IPS-18c (cell line): ENCODE measurements around the gene SH3BGRL.
A peak's percentile ranks its signal among the peaks of the same experiment; 100 is the strongest.

ENCODE experiments used
- H3K4me3 ChIP-seq: 2 replicates; pipeline ENCODE4 v1.7.0; 2013; ENCODE audit warnings: low read depth, mild to moderate bottlenecking, low read length, moderate library complexity; ENCODE audit not compliant: insufficient read depth
- H3K9me3 ChIP-seq: one replicate; pipeline ENCODE4 v1.6.1; 2013; ENCODE audit warnings: mild to moderate bottlenecking, low read length, moderate library complexity; ENCODE audit not compliant: control insufficient read depth, insufficient read depth

The SH3BGRL gene

DNA sequence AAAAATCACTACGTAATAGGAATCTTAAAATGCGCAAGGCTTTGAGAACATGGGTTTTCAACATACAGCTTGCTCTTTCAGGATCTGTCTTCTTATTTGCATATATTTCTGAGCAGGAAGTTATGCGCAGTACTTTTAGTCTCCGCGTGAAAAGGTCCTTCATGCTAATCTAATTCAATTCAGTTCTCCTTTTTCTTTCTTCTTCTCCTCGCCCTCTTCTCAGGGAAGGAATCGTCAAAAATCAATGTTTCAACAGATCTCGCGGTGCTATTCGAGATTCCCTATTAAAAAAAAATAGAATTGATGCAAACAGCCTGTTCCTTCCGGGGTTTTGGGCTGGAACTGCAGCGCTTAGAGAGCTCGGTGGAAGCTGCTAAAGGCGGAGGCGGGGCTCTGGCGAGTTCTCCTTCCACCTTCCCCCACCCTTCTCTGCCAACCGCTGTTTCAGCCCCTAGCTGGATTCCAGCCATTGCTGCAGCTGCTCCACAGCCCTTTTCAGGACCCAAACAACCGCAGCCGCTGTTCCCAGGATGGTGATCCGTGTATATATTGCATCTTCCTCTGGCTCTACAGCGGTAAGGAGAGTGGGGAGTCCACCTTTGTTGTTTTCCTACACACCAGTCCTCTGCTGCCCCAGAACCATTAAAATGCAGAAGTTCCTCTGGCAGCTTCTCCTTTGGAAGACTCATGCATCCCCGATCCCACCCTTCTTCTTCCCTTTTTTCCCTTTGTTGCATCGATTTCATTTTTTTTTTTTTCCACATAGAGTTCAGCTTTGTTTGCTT lies at the start of gene SH3BGRL, which contains the start of gene HMGN5:
Gene SH3BGRL (plus strand): TSS at position 432 of the 785 bp plus-strand sequence. CDS start 99 bp downstream, at position 531.
Gene HMGN5 (minus strand): TSS at position 243 of the 785 bp plus-strand sequence. CDS start 80,364 bp downstream, outside the sequence.
- Histone ChIP-seq H3K9me3 (no peaks in the 10 kb centered on the region), H3K4me3 (peak within 1 kb of the TSS; percentile 48)

DNA sequence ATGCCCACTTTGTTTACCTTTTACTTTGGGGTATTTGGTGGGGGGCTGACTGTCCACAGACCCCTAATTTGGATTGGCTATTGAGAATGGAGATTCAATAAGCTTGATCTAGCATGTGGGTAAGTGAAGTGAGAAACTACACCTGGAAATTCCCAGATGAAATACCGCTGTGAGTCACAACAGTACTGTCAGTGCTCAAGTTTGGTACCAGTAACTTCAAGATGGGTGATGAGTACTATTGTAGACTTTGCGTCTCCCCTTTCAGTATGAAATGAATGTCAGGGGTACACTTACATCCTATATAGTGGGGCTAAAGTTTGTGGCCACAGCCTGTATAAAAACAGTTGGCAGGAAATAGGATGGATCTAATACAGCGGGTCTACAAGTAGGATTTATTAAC lies 33.5 kb upstream of the SH3BGRL start:
- H3K4me3 ChIP-seq: no peak overlapping the region
- no peaks in the 10 kb centered on the region for H3K9me3 ChIP-seq

- H3K4me3 ChIP-seq: no peak overlapping the region
These were observed 27.6 kb upstream of the SH3BGRL start for GRCh38 chrX:81174286-81174685.

GRCh38 chrX:81195259-81195658 lies 6.6 kb upstream of the SH3BGRL start:
- no peak overlapping the region for H3K4me3 ChIP-seq
- peaks cover 3% of the 10 kb centered on the region for H3K9me3 ChIP-seq

More at GRCh38 chrX:81174286-81174685, 27.6 kb upstream of the SH3BGRL start:
- peaks cover 4% of the 10 kb centered on the region for H3K9me3 ChIP-seq

- Histone ChIP-seq H3K9me3 (peaks cover 3% of the 10 kb centered on the region), H3K4me3 (no peak overlapping the region)
These were observed 6.2 kb upstream of the SH3BGRL start for GRCh38 chrX:81195712-81196111.

DNA sequence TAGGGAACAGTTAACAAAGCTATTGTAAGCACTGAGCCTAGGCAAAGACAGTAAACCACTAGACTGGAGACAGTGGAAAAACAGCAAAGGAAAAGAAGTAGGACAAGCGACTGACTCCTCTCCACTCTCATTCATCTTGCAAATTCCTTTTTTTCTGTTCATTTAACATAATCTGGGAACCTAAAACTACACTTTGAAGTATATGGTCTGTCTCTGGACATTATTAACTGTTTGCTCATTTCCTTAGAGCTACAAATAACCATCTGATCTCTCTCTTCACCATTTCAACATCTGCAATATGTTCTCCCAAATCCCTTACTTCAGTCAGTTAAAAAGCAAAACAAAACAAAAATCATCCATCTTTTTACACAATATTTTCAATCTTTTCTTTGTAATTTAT lies 831 bp upstream of the SH3BGRL start:
- H3K4me3 ChIP-seq: peak overlapping the region; percentile 48; the same call in 1 of the 2 replicates
- H3K9me3 ChIP-seq: no peaks in the 10 kb centered on the region

DNA sequence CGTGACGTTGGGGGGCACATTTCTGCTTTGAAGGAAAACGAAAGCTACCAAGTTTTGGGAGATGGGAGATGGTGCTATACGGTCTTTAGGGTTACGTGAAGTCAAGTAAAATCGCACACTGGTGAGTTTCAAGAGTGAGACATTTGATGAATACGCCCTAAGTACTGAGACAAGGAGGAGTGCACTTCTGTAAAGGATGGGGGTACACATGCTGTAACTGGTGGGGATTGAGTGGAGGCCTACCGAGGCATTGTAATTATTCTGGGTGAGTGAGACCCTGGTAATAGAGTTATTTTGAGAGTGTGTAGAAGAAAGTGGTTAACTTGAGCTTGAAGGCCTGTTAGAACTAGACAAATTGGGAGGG lies 536 bp downstream of the SH3BGRL start:
- no peaks in the 10 kb centered on the region for H3K9me3 ChIP-seq
- H3K4me3 ChIP-seq: peak overlapping the region; percentile 48

- H3K9me3 ChIP-seq: no peaks in the 10 kb centered on the region
- peak overlapping the region; percentile 48 for H3K4me3 ChIP-seq
These were observed 1.0 kb downstream of the SH3BGRL start for GRCh38 chrX:81202943-81203342.

DNA sequence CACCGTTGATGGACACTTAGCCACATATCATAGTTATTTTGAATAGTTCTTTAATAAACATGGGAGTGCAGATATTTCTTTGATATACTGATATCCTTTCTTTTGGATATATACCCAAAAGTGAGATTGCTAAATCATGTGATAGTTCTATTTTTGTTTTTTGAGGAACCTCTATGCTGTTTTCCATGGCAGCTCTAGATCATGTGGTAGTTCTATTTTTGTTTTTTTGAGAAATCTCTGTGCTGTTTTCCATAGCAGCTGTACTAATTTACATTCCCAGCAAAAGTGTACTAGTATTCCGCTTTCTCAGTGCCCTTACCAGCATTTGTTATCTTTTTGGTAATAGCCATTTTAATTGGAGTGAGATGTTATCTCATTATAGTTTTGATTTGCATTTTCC lies 3.6 kb downstream of the SH3BGRL start:
- H3K9me3 ChIP-seq: no peaks in the 10 kb centered on the region
- H3K4me3 ChIP-seq: no peak overlapping the region

GRCh38 chrX:81206476-81206875 lies 4.6 kb downstream of the SH3BGRL start:
- H3K9me3 ChIP-seq: no peaks in the 10 kb centered on the region
- no peak overlapping the region for H3K4me3 ChIP-seq

GRCh38 chrX:81208916-81209315 lies 7.0 kb downstream of the SH3BGRL start:
- Histone ChIP-seq H3K4me3 (no peak overlapping the region), H3K9me3 (no peaks in the 10 kb centered on the region)

DNA sequence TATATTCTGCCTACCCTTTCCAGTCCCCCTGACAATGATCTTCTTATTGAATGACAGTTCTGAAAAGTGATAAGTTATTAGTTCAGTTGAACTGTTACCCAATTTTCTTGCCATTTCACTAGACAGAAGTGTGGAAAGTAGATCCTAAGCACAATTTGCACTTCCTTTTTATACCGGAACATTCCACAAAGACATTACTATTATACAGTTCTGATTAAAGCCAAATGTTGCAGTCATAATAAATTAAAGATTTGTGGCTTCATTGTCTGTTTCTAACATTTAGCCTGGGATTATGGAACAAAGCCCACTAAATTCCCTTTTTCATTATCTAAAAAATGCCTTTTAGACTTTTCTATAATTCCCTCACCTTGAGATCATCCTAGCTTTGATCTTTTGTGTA lies 13.8 kb downstream of the SH3BGRL start:
- H3K9me3 ChIP-seq: no peaks in the 10 kb centered on the region
- H3K4me3 ChIP-seq: no peak overlapping the region

- H3K9me3 ChIP-seq: no peaks in the 10 kb centered on the region
- no peak overlapping the region for H3K4me3 ChIP-seq
These were observed 27.3 kb downstream of the SH3BGRL start for GRCh38 chrX:81229229-81229628.

GRCh38 chrX:81229901-81230300 lies 28.0 kb downstream of the SH3BGRL start:
- Histone ChIP-seq H3K9me3 (no peaks in the 10 kb centered on the region), H3K4me3 (no peak overlapping the region)

- H3K9me3 ChIP-seq: no peaks in the 10 kb centered on the region
These were observed 29.6 kb downstream of the SH3BGRL start for GRCh38 chrX:81231476-81231875.

GRCh38 chrX:81232218-81232617 lies 30.3 kb downstream of the SH3BGRL start:
- H3K9me3 ChIP-seq: no peaks in the 10 kb centered on the region
- no peak overlapping the region for H3K4me3 ChIP-seq

More at GRCh38 chrX:81231476-81231875, 29.6 kb downstream of the SH3BGRL start:
- no peak overlapping the region for H3K4me3 ChIP-seq

DNA sequence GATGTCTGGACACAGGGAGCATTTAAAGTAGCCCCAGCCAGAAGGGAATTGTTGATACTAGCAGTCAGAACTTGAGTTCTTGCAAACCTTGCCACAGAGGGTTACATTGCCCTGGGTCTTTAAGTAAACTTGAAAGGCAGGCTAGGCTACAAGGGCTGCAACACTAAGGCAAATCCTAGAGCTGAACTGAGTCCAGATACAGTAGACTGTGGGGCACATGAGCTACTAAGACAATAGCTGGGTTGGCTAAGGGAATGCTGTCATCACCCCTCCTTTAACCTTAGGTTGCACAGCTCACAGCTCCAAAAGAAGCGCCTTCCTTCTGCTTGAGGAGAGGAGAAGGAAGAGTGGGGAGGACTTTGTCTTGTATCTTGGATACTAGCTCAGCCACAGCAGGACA lies 35.6 kb downstream of the SH3BGRL start:
- no peak overlapping the region for H3K4me3 ChIP-seq
- no peaks in the 10 kb centered on the region for H3K9me3 ChIP-seq

DNA sequence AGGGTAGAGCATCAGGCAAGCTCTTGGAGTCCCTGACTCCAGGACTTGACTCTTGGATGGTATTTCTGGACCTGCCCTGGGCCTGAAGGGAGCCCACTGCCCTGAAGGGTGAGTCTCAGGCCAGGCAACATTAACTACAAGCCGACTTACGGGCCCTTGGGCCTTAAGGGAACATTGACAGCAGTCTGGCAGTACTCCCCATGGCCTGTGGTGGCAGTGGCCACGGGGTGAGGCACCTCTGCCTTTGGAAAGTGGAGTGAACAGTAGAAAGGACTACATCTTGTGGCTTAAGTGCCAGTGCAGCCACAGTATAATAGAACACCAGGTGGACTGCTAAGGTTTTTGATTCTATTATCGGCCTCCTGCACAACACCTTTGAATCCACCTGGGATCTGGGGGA lies 36.3 kb downstream of the SH3BGRL start:
- Histone ChIP-seq H3K9me3 (no peaks in the 10 kb centered on the region), H3K4me3 (no peak overlapping the region; the same call in 1 of the 2 replicates)
